Osteoblast (primary cell): Measurements from ENCODE around the gene PSMG4. TPM values are rescaled to one million over a fixed set of nuclear protein-coding genes. Genes with fewer than 3 reads are reported as not detected.

Source experiments
- DNase-seq: peaks from one replicate; pipeline ENCODE4 v3.0.0; 2011; ENCODE audit warnings: low spot score, mixed read lengths; ENCODE audit not compliant: insufficient read length; ENCODE audit errors: missing footprints
- H2AFZ ChIP-seq: 2 replicates; pipeline ENCODE4 v1.6.0; 2011; ENCODE audit warnings: mild to moderate bottlenecking, low read length
- H3K27ac ChIP-seq: 2 replicates; pipeline ENCODE4 v1.5.1; 2011; ENCODE audit warnings: mild to moderate bottlenecking, low read depth, low read length, moderate library complexity
- H3K27me3 ChIP-seq: 2 replicates; pipeline ENCODE4 v1.6.0; 2012; ENCODE audit warnings: mild to moderate bottlenecking, control low read depth, inconsistent platforms, low read length, moderate library complexity; ENCODE audit not compliant: insufficient read depth
- H3K36me3 ChIP-seq: 2 replicates; pipeline ENCODE4 v1.5.1; 2011; ENCODE audit warnings: mild to moderate bottlenecking, low read length, control low read depth, moderate library complexity; ENCODE audit not compliant: insufficient read depth
- H3K4me1 ChIP-seq: 2 replicates; pipeline ENCODE4 v1.5.1; 2011; ENCODE audit warnings: mild to moderate bottlenecking, low read length, control low read depth, moderate library complexity; ENCODE audit not compliant: insufficient read depth
- H3K4me2 ChIP-seq: 2 replicates; pipeline ENCODE4 v1.6.0; 2011; ENCODE audit warnings: mild to moderate bottlenecking, low read length; ENCODE audit not compliant: insufficient read depth
- H3K4me3 ChIP-seq: fragments of 200-600 bp; sonication (generic); 3 replicates; pipeline ENCODE4 v1.5.1; 2012; ENCODE audit warnings: mild to moderate bottlenecking, low read length, inconsistent platforms; ENCODE audit not compliant: insufficient read depth
- H3K79me2 ChIP-seq: 2 replicates; pipeline ENCODE4 v1.6.0; 2012; ENCODE audit warnings: mild to moderate bottlenecking, low read length, control low read depth, inconsistent platforms; ENCODE audit not compliant: insufficient read depth
- H3K9me3 ChIP-seq: 2 replicates; pipeline ENCODE4 v1.5.1; 2011; ENCODE audit warnings: low read depth, low read length, control low read depth
- H4K20me1 ChIP-seq: 2 replicates; pipeline ENCODE4 v1.6.0; 2012; ENCODE audit warnings: mild to moderate bottlenecking, low read length, control low read depth; ENCODE audit not compliant: insufficient read depth
- total RNA-seq: library from RNA; depleted of rRNA; stranded (reverse); fragments of >200 nt; gene quantifications from 2 replicates; pipeline ENCODE4 v1.2.3, GENCODE V29; 2012
- TF ChIP-seq, protein P1 (sequence below): IDR thresholded peaks from 2 replicates; pipeline ENCODE4 v1.5.1; 2011; ENCODE audit warnings: mild to moderate bottlenecking, low read depth, low read length, moderate library complexity; ENCODE audit errors: extremely low read depth

PSMG4 gene
- total RNA-seq, 1 donor: 24.6 TPM

DNA sequence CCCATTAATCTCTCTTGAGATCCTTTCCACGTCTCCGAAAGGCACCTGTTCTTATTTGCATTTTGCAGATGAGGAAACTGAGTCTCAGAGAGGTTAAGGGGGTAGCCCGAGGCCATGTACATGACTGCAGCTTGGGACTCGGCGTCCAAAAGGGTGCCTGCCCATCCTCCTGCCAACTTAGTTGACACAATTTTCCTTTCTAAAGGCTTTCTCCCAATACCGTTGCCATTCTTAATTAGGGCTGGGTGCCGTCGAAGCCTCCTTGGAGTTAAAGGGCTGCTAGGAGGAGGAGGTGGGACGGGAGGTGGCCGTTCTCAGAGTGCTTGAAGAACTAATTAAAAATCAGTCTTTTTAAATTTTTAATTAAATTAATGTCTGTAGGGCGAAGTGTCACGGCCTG is 546 bp upstream of the PSMG4 start:
- H4K20me1 ChIP-seq: peaks cover 7% of the 10 kb centered on the region
- no peaks in the 10 kb centered on the region for H3K9me3 ChIP-seq
- peaks cover 19% of the 10 kb centered on the region for H3K4me1 ChIP-seq
- peaks cover 41% of the 10 kb centered on the region for H3K79me2 ChIP-seq
- peaks cover 7% of the 10 kb centered on the region for H3K27me3 ChIP-seq
- no peak for DNase-seq
- TF ChIP-seq, protein P1, sequence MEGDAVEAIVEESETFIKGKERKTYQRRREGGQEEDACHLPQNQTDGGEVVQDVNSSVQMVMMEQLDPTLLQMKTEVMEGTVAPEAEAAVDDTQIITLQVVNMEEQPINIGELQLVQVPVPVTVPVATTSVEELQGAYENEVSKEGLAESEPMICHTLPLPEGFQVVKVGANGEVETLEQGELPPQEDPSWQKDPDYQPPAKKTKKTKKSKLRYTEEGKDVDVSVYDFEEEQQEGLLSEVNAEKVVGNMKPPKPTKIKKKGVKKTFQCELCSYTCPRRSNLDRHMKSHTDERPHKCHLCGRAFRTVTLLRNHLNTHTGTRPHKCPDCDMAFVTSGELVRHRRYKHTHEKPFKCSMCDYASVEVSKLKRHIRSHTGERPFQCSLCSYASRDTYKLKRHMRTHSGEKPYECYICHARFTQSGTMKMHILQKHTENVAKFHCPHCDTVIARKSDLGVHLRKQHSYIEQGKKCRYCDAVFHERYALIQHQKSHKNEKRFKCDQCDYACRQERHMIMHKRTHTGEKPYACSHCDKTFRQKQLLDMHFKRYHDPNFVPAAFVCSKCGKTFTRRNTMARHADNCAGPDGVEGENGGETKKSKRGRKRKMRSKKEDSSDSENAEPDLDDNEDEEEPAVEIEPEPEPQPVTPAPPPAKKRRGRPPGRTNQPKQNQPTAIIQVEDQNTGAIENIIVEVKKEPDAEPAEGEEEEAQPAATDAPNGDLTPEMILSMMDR: no peak
- H2AFZ ChIP-seq: peak overlapping the region; percentile 85
- peak overlapping the region; percentile 94 for H3K4me3 ChIP-seq
- peak overlapping the region; percentile 98 for H3K4me2 ChIP-seq
- no peak overlapping the region for H3K27ac ChIP-seq
- H3K36me3 ChIP-seq: peaks cover 2% of the 10 kb centered on the region

GRCh38 chr6:3259491-3259958 is 778 bp downstream of the PSMG4 start:
- H3K4me2 ChIP-seq: peak overlapping the region; percentile 98
- peaks cover 19% of the 10 kb centered on the region for H3K4me1 ChIP-seq
- TF ChIP-seq, protein P1: peak; percentile 11
- peak overlapping the region; percentile 92 for H2AFZ ChIP-seq
- no peaks in the 10 kb centered on the region for H3K9me3 ChIP-seq
- H3K36me3 ChIP-seq: peaks cover 15% of the 10 kb centered on the region
- peaks cover 54% of the 10 kb centered on the region for H3K79me2 ChIP-seq
- DNase-seq: peak; percentile 90
- H3K27me3 ChIP-seq: peaks cover 7% of the 10 kb centered on the region
- H4K20me1 ChIP-seq: peaks cover 15% of the 10 kb centered on the region
- H3K27ac ChIP-seq: peak overlapping the region; percentile 58
- H3K4me3 ChIP-seq: peak overlapping the region; percentile 94

DNA sequence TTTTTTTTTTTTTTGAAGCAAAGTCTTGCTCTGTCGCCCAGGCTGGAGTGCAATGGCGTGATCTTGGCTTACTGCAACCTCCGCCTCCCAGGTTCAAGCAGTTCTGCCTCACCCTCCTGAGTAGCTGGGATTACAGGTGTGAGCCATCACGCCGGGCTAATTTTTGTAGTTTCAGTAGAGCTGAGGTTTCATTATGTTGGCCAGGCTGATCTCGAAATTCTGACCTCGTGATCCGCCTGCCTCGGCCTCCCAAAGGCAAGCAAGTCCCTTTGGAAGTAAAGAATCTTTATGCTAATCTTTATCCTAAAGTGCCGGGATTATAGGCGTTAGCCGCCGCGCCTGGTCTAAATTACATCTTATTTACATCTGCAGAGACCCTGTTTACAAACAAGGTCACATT is 1.5 kb downstream of the PSMG4 start:
- no peak overlapping the region for H3K4me3 ChIP-seq

DNA sequence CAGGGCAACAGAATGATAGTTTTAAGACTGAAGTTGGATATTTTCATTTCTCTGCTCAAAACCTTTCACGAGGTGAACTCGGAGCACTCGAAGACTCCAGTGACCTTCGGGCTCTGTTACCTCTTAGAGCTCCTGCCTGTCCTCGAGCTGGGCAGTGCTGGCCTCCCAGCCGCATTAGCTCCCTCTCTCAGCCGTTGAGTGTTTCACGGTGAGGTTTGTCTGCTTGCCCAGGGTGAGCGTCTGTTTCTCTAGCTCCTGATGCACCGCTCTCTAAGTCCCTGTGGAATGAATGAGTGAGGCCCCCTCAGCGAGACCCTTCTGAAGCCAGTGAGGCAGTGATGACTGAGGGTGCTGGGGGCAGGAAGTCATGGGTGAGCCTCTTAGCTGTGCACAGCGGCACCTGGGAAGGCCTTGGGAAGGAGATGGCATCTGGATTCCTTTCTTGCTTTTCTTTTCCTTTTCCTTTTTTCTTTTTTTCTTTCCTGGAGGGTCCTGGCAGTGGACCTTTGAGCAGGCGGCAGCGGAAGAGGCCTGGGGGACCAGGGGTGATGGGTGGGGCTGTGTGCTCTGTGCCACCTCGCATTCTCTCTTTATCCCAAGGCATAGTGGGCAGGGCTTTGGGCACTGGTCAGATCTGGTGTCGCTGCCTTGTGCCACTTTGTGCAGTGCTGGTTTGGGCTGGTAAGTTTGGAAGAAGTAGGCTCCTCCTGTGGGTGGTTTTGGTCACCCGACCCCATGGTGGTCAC is 2.2 kb downstream of the PSMG4 start:
- Histone ChIP-seq H2AFZ (no peak overlapping the region), H3K9me3 (no peaks in the 10 kb centered on the region), H3K4me1 (peaks cover 19% of the 10 kb centered on the region), H3K36me3 (peaks cover 19% of the 10 kb centered on the region), H3K4me2 (peak overlapping the region; percentile 98), H3K79me2 (peaks cover 63% of the 10 kb centered on the region), H3K27ac (no peak overlapping the region), H3K4me3 (no peak overlapping the region), H4K20me1 (peaks cover 15% of the 10 kb centered on the region), H3K27me3 (peaks cover 7% of the 10 kb centered on the region)
- TF ChIP-seq, protein P1: no peak
- DNase-seq: peak; percentile 77

More for the DNA sequence above, 1.5 kb downstream of the PSMG4 start:
- H3K4me2 ChIP-seq: peak overlapping the region; percentile 98
- DNase-seq: no peak
- H4K20me1 ChIP-seq: peaks cover 15% of the 10 kb centered on the region
- H3K4me1 ChIP-seq: peaks cover 19% of the 10 kb centered on the region
- no peak overlapping the region for H3K27ac ChIP-seq
- H3K36me3 ChIP-seq: peaks cover 19% of the 10 kb centered on the region
- peaks cover 62% of the 10 kb centered on the region for H3K79me2 ChIP-seq
- TF ChIP-seq, protein P1: no peak
- H3K27me3 ChIP-seq: peaks cover 7% of the 10 kb centered on the region
- no peaks in the 10 kb centered on the region for H3K9me3 ChIP-seq
- no peak overlapping the region for H2AFZ ChIP-seq
